Omental fat pad (tissue), 4 donors: Measurements from ENCODE around the gene SH3TC1. TPM values are rescaled to one million over a fixed set of nuclear protein-coding genes. Genes with fewer than 3 reads are reported as not detected.

Experiments
- ATAC-seq: fragments of 150-250 bp; one replicate; pipeline ENCODE4 v1.9.1; 2016; ENCODE audit warnings: mild to moderate bottlenecking, moderate library complexity; ENCODE audit not compliant: low FRiP score
- DNase-seq: peaks from one replicate; pipeline ENCODE4 v3.0.0-alpha.2; 2019; ENCODE audit warnings: low spot score
- CTCF ChIP-seq, 3 donors: fragments of 450-650 bp; IDR thresholded peaks; one replicate each; pipeline ENCODE4 v1.5.1; 2016 to 2017; ENCODE audit warnings: antibody characterized with exemption in 3 of 3, mild to moderate bottlenecking in 3 of 3, moderate library complexity in 2 of 3
- total RNA-seq, 4 donors: library from RNA; depleted of rRNA; stranded (reverse); fragments of >200 nt; gene quantifications; one replicate each; pipeline ENCODE4 v1.1.0, GENCODE V29; 2016

Gene SH3TC1
- total RNA-seq, 4 donors from 2014 or later, result 23.0 to 70.3 (median 29.1) TPM

DNA sequence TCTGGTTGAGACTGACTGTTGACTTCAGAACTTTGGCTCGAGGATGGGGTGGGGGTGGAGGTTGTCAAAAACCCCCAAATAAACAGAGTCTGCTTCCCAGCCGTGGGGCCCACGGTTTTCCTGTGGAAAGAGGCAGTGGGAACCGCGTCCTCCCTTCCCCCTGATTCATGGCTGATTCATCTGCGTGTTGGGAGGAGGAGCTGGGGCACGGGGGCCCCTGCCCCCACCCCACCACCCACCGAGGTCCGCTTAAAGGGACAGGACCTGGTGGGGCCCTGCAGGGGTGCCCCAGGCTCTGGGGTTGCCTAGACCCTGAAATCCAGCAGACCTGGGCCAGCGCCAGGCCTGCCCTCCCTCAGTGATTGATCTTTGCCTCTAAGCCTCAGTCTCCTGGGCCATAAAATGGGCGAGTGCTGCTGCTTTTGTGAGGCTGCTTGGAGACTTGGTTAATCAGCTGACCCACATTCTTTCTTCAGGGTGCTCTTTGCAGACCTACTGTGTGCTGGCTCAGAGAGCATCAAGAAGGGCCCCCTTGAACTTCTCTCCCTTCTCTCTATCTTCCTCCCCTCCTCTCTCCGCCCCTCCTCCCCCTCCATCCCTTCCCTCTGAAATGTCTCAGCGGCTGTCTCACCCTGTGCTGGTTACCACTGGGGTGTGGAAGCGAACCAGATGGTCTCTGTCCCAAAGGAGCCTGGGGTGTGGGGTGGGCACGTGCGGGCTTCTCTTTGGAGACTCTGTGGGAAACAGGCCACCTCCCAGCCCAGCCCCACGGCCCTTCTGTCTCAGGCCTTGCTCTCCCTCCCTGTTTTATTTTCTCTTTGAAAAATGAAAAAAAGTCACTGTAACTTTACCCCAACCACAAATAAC is 79.6 kb downstream of the SH3TC1 start:
- TF ChIP-seq CTCF (IDR thresholded peaks at IDR 0.05), result no peak
- ATAC-seq (peak; percentile 46), DNase-seq (no peak)

DNA sequence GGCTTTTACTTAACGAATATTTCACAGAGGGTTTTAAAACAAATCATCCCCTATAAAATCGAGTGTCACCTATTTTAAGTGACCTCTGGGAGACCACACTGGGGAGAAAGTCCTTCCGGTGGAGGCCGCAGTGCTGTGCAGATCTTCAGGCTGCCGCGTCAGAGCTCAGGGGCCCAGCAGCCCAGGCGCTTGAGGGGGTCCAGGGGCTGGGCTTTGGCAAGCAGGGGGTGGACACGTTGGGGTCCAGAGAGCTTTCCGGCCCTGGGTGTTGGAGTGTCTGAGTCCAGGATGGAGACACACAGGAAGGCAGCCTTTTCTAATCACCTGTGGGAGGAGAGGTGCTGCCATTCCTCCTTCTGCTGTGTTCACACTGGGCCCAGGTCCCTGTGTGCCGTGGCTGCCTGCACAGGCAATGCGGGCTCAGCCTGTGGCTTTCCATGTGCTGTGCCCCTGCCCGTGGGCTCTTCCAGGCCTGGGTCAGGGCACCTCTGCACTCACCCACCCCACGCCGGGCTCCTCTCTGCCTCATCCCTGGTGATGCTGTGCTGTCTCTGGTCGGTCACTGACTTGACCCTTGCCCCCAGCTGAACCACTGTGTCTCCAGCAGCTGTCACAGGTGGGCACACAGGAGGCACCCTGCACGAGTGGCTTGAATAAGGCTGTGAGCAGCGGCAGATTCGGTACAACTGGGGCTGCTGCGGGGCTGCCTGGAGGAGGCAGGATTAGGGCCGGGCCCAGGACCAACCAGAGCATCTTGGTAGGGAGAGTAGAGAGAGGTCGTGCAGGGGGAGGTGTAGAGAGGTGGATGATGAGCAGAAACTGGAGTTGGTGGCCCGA is 80.4 kb downstream of the SH3TC1 start:
- TF ChIP-seq CTCF (IDR thresholded peaks at IDR 0.05), result no peak
- DNase-seq (no peak), ATAC-seq (no peak)

DNA sequence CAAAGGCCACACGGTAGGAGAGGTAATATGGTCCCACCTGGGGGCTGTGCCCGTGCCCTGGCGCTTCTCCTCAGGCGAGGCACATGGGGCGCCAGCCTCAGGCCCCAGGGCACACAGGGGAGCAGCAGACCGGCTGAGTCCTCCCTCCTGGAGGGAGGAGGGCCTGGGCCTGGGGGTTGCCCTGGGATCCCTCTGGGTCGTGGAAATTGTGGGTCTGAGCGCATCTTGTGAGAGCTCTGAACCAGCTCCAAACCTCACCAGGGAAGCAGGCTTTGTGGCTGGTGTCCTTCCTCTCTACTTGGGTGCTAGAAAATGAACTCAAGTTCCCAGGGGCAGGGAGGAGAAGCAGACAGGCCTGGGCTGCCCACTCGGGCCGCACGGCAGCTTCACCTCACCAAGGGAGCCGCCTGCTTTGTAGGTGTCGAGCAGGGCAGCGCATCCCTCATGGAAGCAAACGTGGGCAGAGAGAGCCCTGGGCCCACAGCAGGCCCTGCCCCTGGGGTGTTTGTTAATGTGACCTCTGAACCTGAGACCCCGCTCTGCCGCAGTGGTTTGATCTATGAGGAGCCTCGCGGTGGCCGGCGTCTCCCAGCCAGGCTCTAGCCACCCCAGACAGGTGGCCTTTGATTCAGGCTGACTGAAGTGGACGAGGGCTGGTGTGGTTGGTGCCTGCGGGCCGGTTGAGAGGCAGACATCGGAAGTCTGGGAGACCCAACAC is 81.2 kb downstream of the SH3TC1 start:
- ATAC-seq (no peak), DNase-seq (no peak)
- no peak for TF ChIP-seq CTCF (IDR thresholded peaks at IDR 0.05)

GRCh38 chr4:8280876-8281440 is 81.9 kb downstream of the SH3TC1 start:
- TF ChIP-seq CTCF (IDR thresholded peaks at IDR 0.05), result no peak
- no peak for DNase-seq
- no peak for ATAC-seq

- DNase-seq, result no peak
- ATAC-seq, result no peak
- TF ChIP-seq CTCF (IDR thresholded peaks at IDR 0.05), result no peak
These were observed 82.5 kb downstream of the SH3TC1 start for GRCh38 chr4:8281519-8282133.

- no peak for ATAC-seq
- no peak for TF ChIP-seq CTCF (IDR thresholded peaks at IDR 0.05)
- no peak for DNase-seq
These were observed 83.1 kb downstream of the SH3TC1 start for GRCh38 chr4:8282134-8282641.
